Left ventricle myocardium inferior (tissue), 1 donor: ENCODE results near the gene SEMA3C. TPM values are rescaled to one million over a fixed set of nuclear protein-coding genes. Genes with fewer than 3 reads are reported as not detected.

Source experiments
- DNase-seq: peaks from one replicate; pipeline ENCODE4 v3.0.0-alpha.2; 2020
- H3K27ac ChIP-seq: fragments of 200-600 bp; replicated peaks from 2 replicates; pipeline ENCODE4 v1.8.0; 2021
- H3K27me3 ChIP-seq: fragments of 200-600 bp; 2 replicates; pipeline ENCODE4 v1.8.0; 2021; ENCODE audit warnings: low read depth
- H3K36me3 ChIP-seq: fragments of 200-600 bp; 2 replicates; pipeline ENCODE4 v1.8.0; 2021
- H3K4me1 ChIP-seq: fragments of 200-600 bp; 2 replicates; pipeline ENCODE4 v1.8.0; 2021
- H3K4me3 ChIP-seq: fragments of 200-600 bp; 2 replicates; pipeline ENCODE4 v1.8.0; 2021; ENCODE audit warnings: mild to moderate bottlenecking, moderate library complexity
- H3K9me3 ChIP-seq: fragments of 200-600 bp; replicated peaks from 2 replicates; pipeline ENCODE4 v1.8.0; 2021
- intact Hi-C: fragments of 100-400 bp; cut with micrococcal nuclease; formaldehyde crosslinking; loops from one replicate; pipeline ENCODE4 v1.11.0; 2022
- total RNA-seq: library from RNA; stranded (reverse); fragmentation: NEBNext Ultra II Directional; extraction: Animal tissue kit (Norgen Biotek cat#: 25700); gene quantifications from one replicate; pipeline ENCODE4 v1.2.1, GENCODE V29; 2021
- TF ChIP-seq, protein P1 (sequence below): fragments of 200-600 bp; IDR thresholded peaks from 2 replicates; pipeline ENCODE4 v1.8.0; 2021; ENCODE audit warnings: antibody characterized with exemption, mild to moderate bottlenecking, borderline replicate concordance
- donor health status: DM: no; HTN: yes; CAD: no; lungs with severe emphysema.

The SEMA3C gene
- total RNA-seq, 1 donor from 2014 or later = 66.5 TPM

DNA sequence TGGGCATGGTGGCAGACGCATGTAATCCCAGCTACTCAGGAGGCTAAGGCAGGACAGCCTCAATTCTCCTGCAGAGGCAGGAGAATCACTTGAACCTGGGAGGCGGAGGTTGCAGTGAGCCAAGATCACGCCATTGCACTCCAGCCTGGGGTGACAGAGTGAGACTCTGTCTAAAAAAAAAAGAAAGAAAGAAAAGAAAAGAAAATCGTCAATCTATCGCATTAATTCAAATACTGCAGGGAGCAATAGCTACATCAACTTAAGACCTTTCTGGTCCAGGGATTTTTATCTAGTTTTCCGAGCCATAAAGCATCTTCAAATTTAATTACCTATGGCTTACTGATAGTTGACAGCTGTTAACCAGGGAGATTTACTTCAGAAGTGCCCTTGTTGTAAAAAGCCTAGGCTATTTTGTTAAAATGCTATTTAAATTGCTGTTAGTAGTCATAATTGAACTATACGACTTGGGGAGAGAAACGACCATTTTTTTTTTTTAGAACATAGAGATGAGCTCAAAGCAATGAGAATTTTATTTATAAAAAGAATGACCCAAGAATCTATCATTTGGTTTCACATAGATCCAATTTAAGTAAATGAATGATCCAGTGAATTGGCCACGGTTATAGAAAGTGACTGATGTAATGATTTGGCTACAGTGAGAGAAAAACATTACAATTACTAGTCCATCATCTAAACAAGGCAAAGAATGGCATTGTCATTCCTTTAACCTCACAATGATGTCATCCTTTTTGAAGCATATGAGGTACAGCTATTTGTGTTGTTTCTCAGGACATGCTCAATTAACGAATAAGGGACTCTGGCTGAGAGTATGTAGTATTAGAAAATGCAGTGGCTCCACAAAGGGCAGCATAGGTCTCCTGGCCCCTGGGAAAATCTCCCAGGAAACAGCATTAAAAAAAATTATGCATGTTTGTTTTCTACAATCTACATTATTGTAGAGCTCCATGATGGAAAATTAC is 85.3 kb downstream of the SEMA3C start:
- peaks cover 31% of the 10 kb centered on the region for H3K4me1 ChIP-seq
- intact Hi-C loops = no loop called here
- no peaks in the 10 kb centered on the region for H3K27me3 ChIP-seq
- H3K27ac ChIP-seq = no peak overlapping the region
- no peak for DNase-seq
- H3K9me3 ChIP-seq = no peaks in the 10 kb centered on the region
- no peaks in the 10 kb centered on the region for H3K36me3 ChIP-seq
- TF ChIP-seq, protein P1, sequence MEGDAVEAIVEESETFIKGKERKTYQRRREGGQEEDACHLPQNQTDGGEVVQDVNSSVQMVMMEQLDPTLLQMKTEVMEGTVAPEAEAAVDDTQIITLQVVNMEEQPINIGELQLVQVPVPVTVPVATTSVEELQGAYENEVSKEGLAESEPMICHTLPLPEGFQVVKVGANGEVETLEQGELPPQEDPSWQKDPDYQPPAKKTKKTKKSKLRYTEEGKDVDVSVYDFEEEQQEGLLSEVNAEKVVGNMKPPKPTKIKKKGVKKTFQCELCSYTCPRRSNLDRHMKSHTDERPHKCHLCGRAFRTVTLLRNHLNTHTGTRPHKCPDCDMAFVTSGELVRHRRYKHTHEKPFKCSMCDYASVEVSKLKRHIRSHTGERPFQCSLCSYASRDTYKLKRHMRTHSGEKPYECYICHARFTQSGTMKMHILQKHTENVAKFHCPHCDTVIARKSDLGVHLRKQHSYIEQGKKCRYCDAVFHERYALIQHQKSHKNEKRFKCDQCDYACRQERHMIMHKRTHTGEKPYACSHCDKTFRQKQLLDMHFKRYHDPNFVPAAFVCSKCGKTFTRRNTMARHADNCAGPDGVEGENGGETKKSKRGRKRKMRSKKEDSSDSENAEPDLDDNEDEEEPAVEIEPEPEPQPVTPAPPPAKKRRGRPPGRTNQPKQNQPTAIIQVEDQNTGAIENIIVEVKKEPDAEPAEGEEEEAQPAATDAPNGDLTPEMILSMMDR = no peak
- no peak overlapping the region for H3K4me3 ChIP-seq

DNA sequence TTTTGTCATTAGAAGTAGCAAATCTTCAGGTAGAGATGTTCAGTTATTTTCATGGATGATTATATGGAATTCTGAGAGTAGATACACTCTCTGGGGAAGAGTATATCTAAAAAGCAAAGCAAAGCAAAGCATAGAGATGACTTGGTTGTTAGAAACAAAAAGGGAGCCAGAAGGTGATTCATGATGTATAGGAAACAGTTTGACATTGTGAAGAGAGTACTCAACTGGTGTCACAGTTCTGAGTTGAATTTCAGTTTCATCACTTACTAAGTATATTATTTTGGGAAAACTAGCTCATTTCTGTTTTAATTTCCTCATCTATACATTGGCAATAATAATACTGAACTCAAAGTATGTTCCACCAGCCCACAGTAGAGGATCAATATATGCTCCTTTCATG is 86.8 kb downstream of the SEMA3C start:
- DNase-seq = no peak
- no peaks in the 10 kb centered on the region for H3K27me3 ChIP-seq
- TF ChIP-seq, protein P1 = no peak
- no peaks in the 10 kb centered on the region for H3K36me3 ChIP-seq
- no peak overlapping the region for H3K27ac ChIP-seq
- no peaks in the 10 kb centered on the region for H3K9me3 ChIP-seq
- no peak overlapping the region for H3K4me3 ChIP-seq
- H3K4me1 ChIP-seq = peaks cover 45% of the 10 kb centered on the region
- intact Hi-C loops = no loop called here

DNA sequence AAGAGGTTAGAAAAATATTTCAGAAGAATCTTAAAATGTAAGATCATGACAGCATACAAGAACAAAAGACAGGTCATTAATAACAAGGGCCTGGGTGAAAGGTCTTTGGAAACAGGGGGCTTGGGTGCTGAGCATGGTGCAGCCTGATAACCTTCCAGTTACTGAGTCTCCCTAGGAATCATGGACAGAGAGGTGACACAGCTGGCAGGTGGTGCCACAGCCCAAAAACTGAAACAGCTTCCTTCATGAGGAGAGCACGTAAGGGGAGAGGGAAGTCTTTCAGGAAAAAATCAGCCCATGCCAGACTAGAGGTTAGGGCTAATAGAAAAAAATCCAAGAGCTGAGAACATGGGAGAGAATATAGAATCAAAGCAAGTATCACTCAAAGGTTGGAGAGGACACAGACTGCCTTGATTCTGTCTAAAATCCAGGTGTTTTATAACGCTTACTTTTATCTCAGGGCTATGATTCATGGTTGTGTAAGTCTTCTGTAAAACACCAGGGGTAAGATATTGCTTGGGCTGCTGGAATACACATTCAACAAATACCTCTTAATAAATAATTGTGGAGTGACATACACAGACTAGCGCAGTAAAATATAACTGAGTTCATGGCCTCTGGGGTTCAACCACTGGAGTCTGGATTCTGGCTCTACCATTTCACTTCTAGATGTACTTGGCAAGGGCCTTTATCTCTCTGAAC is 88.1 kb downstream of the SEMA3C start:
- H3K36me3 ChIP-seq = no peaks in the 10 kb centered on the region
- no peak for DNase-seq
- intact Hi-C loops = no loop called here
- no peaks in the 10 kb centered on the region for H3K27me3 ChIP-seq
- H3K4me1 ChIP-seq = peaks cover 58% of the 10 kb centered on the region
- H3K9me3 ChIP-seq = no peaks in the 10 kb centered on the region
- H3K4me3 ChIP-seq = no peak overlapping the region
- no peak overlapping the region for H3K27ac ChIP-seq
- TF ChIP-seq, protein P1 = no peak

DNA sequence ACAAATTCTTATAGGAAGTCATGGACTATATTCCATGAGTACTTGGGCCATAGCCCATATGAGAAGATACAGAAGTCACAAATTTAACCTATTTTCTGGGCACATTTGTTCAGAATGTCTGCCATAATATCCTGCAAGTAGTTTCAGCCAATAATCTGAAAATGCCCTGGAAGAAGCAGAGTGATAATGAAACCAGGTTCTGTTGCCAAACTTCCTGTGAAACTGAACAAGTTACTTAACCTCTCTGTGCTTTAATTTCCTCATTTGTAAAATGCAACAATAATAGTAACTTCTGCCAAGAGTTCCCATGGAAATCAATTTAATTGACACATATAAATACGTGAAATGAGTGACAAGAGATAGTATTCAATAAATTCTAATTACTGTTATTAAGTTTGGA is 88.8 kb downstream of the SEMA3C start:
- H3K27ac ChIP-seq = no peak overlapping the region
- no peak for DNase-seq
- intact Hi-C loops = no loop called here
- TF ChIP-seq, protein P1 = no peak
- H3K36me3 ChIP-seq = no peaks in the 10 kb centered on the region
- peaks cover 63% of the 10 kb centered on the region for H3K4me1 ChIP-seq
- no peak overlapping the region for H3K4me3 ChIP-seq
- H3K27me3 ChIP-seq = no peaks in the 10 kb centered on the region
- no peaks in the 10 kb centered on the region for H3K9me3 ChIP-seq

DNA sequence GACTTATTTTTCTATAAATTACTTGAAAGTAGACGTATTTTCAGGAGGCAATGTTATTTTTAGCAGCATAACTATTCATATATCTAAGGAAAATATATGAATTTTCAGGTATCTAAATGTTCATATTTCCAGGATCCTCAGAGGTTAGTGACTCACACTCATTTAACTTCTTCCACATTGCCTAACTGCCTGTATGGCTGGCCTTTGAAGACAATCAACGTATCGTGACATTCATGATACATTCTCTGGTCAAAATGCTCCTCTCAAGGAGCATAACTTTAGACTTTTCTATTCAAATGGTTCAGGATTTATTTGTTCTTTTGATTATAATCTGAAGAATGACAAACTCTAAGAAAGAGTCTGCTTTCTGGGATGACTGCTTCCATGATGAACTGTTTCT is 89.3 kb downstream of the SEMA3C start:
- Histone ChIP-seq H3K36me3 (no peaks in the 10 kb centered on the region), H3K4me3 (no peak overlapping the region), H3K27ac (no peak overlapping the region), H3K4me1 (peaks cover 68% of the 10 kb centered on the region), H3K9me3 (no peaks in the 10 kb centered on the region), H3K27me3 (no peaks in the 10 kb centered on the region)
- intact Hi-C loops = no loop called here
- TF ChIP-seq, protein P1 = no peak
- no peak for DNase-seq
